ENCODE results near the gene ILK.

Gene ILK

GRCh38 chr11:6559369-6559768 is 44.2 kb upstream of the ILK start:
- no CpG with 5 or more reads among the region's 1 CpG for WGBS (ENCODE audit: extremely low coverage, insufficient coverage, low lambda C conversion rate)

DNA sequence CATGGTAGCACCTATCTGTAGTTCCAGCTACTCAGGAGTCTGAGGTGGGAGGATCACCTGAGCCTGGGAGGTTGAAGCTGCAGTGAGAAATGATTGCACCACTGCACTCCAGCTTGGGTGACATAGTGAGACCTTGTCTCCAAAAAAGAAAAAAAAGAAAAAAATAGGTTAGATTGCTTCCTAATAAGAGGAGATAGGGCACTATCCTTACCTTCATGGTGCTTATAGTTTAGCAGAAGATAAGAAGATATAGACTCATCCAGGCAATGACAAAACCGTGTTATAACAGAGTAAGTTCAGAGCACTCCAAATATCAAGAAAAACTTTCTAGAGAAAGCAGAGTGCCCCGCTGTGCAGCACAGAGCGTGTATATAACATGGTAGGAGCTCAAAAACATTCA is 42.3 kb upstream of the ILK start:
- Histone ChIP-seq H3K4me2 (ENCODE audit: low read length) (no peak overlapping the region), H3K4me3 (ENCODE audit: low read length) (no peak overlapping the region), H3K79me1 (ENCODE audit: low read length) (no peaks in the 10 kb centered on the region), H3K4me1 (ENCODE audit: control insufficient read depth, low read depth, low read length) (no peaks in the 10 kb centered on the region), H3K27me3 (ENCODE audit: insufficient read depth, low read length, poor library complexity) (no peaks in the 10 kb centered on the region), H2BK5ac (ENCODE audit: low read length) (no peak overlapping the region), H3K23ac (ENCODE audit: low read length) (no peak overlapping the region), H3K4ac (ENCODE audit: low read depth, low read length) (no peak overlapping the region), H3K18ac (ENCODE audit: low read length) (no peak overlapping the region), H2BK120ac (ENCODE audit: low read depth, low read length) (no peak overlapping the region), H3K36me3 (ENCODE audit: control insufficient read depth, insufficient read depth, low read length) (no peaks in the 10 kb centered on the region), H3K27ac (ENCODE audit: low read depth, low read length) (no peak overlapping the region), H2AK5ac (ENCODE audit: low read length) (no peak overlapping the region), H3K79me2 (ENCODE audit: control insufficient read depth, insufficient read depth, low read length) (no peaks in the 10 kb centered on the region), H3K9ac (ENCODE audit: low read length) (no peak overlapping the region), H2BK15ac (replicated peaks; ENCODE audit: low read depth) (no peak overlapping the region), H4K8ac (ENCODE audit: low read depth, low read length) (no peak overlapping the region), H4K5ac (ENCODE audit: low read length) (no peak overlapping the region), H3K56ac (ENCODE audit: low read length) (no peak overlapping the region)
- no peak for DNase-seq
- WGBS (ENCODE audit: extremely low coverage, insufficient coverage, low lambda C conversion rate), result no CpG with 5 or more reads among the region's 3 CpGs

More at GRCh38 chr11:6559369-6559768, 44.2 kb upstream of the ILK start:
- no peaks in the 10 kb centered on the region for H3K36me3 ChIP-seq (ENCODE audit: control insufficient read depth, insufficient read depth, low read length)
- H4K5ac ChIP-seq (ENCODE audit: low read length), result no peak overlapping the region
- H3K4me1 ChIP-seq (ENCODE audit: control insufficient read depth, low read depth, low read length), result no peaks in the 10 kb centered on the region
- H3K27me3 ChIP-seq (ENCODE audit: insufficient read depth, low read length, poor library complexity), result no peaks in the 10 kb centered on the region
- no peak overlapping the region for H3K18ac ChIP-seq (ENCODE audit: low read length)
- DNase-seq, result no peak
- H2BK120ac ChIP-seq (ENCODE audit: low read depth, low read length), result no peak overlapping the region
- H3K56ac ChIP-seq (ENCODE audit: low read length), result no peak overlapping the region
- no peak overlapping the region for H3K4me3 ChIP-seq (ENCODE audit: low read length)
- H3K79me2 ChIP-seq (ENCODE audit: control insufficient read depth, insufficient read depth, low read length), result no peaks in the 10 kb centered on the region
- no peaks in the 10 kb centered on the region for H3K79me1 ChIP-seq (ENCODE audit: low read length)
- H3K4ac ChIP-seq (ENCODE audit: low read depth, low read length), result no peak overlapping the region
- H3K27ac ChIP-seq (ENCODE audit: low read depth, low read length), result no peak overlapping the region
- no peak overlapping the region for H4K8ac ChIP-seq (ENCODE audit: low read depth, low read length)
- H3K9ac ChIP-seq (ENCODE audit: low read length), result no peak overlapping the region
- no peak overlapping the region for H3K23ac ChIP-seq (ENCODE audit: low read length)
- no peak overlapping the region for H2BK15ac ChIP-seq (replicated peaks; ENCODE audit: low read depth)
- no peak overlapping the region for H2AK5ac ChIP-seq (ENCODE audit: low read length)
- H3K4me2 ChIP-seq (ENCODE audit: low read length), result no peak overlapping the region
- no peak overlapping the region for H2BK5ac ChIP-seq (ENCODE audit: low read length)

GRCh38 chr11:6563121-6563619 is 40.4 kb upstream of the ILK start:
- Histone ChIP-seq H3K18ac (ENCODE audit: low read length) (no peak overlapping the region), H2BK5ac (ENCODE audit: low read length) (no peak overlapping the region), H2AK5ac (ENCODE audit: low read length) (no peak overlapping the region)

GRCh38 chr11:6563667-6564066 is 39.9 kb upstream of the ILK start:
- Histone ChIP-seq H3K23ac (ENCODE audit: low read length) (no peak overlapping the region), H3K4me1 (ENCODE audit: control insufficient read depth, low read depth, low read length) (peaks cover 3% of the 10 kb centered on the region), H3K18ac (ENCODE audit: low read length) (no peak overlapping the region), H2BK120ac (ENCODE audit: low read depth, low read length) (no peak overlapping the region), H3K4me3 (ENCODE audit: low read length) (no peak overlapping the region), H3K9ac (ENCODE audit: low read length) (no peak overlapping the region), H3K4ac (ENCODE audit: low read depth, low read length) (no peak overlapping the region), H3K27me3 (ENCODE audit: insufficient read depth, low read length, poor library complexity) (no peaks in the 10 kb centered on the region), H3K79me1 (ENCODE audit: low read length) (no peaks in the 10 kb centered on the region), H2BK5ac (ENCODE audit: low read length) (no peak overlapping the region), H4K8ac (ENCODE audit: low read depth, low read length) (no peak overlapping the region), H2AK5ac (ENCODE audit: low read length) (no peak overlapping the region), H2BK15ac (replicated peaks; ENCODE audit: low read depth) (no peak overlapping the region), H3K79me2 (ENCODE audit: control insufficient read depth, insufficient read depth, low read length) (no peaks in the 10 kb centered on the region), H3K36me3 (ENCODE audit: control insufficient read depth, insufficient read depth, low read length) (no peaks in the 10 kb centered on the region), H3K56ac (ENCODE audit: low read length) (no peak overlapping the region), H3K4me2 (ENCODE audit: low read length) (no peak overlapping the region), H3K27ac (ENCODE audit: low read depth, low read length) (no peak overlapping the region), H4K5ac (ENCODE audit: low read length) (no peak overlapping the region)
- DNase-seq, result no peak
- WGBS (ENCODE audit: extremely low coverage, insufficient coverage, low lambda C conversion rate), result no CpG with 5 or more reads among the region's 10 CpGs

More at GRCh38 chr11:6563121-6563619, 40.4 kb upstream of the ILK start:
- Histone ChIP-seq H3K79me1 (ENCODE audit: low read length) (no peaks in the 10 kb centered on the region), H3K9ac (ENCODE audit: low read length) (no peak overlapping the region), H3K23ac (ENCODE audit: low read length) (no peak overlapping the region), H3K4me3 (ENCODE audit: low read length) (no peak overlapping the region), H3K79me2 (ENCODE audit: control insufficient read depth, insufficient read depth, low read length) (no peaks in the 10 kb centered on the region), H4K5ac (ENCODE audit: low read length) (no peak overlapping the region), H3K36me3 (ENCODE audit: control insufficient read depth, insufficient read depth, low read length) (no peaks in the 10 kb centered on the region), H3K4me1 (ENCODE audit: control insufficient read depth, low read depth, low read length) (no peaks in the 10 kb centered on the region), H4K8ac (ENCODE audit: low read depth, low read length) (no peak overlapping the region), H3K4me2 (ENCODE audit: low read length) (no peak overlapping the region), H2BK15ac (replicated peaks; ENCODE audit: low read depth) (no peak overlapping the region), H3K56ac (ENCODE audit: low read length) (no peak overlapping the region), H2BK120ac (ENCODE audit: low read depth, low read length) (no peak overlapping the region), H3K27ac (ENCODE audit: low read depth, low read length) (no peak overlapping the region), H3K4ac (ENCODE audit: low read depth, low read length) (no peak overlapping the region), H3K27me3 (ENCODE audit: insufficient read depth, low read length, poor library complexity) (no peaks in the 10 kb centered on the region)
- DNase-seq, result peak; percentile 66
- WGBS (ENCODE audit: extremely low coverage, insufficient coverage, low lambda C conversion rate), result no CpG with 5 or more reads among the region's 4 CpGs

- Histone ChIP-seq H3K79me1 (ENCODE audit: low read length) (no peaks in the 10 kb centered on the region), H3K4ac (ENCODE audit: low read depth, low read length) (no peak overlapping the region), H3K56ac (ENCODE audit: low read length) (no peak overlapping the region), H3K79me2 (ENCODE audit: control insufficient read depth, insufficient read depth, low read length) (no peaks in the 10 kb centered on the region), H2BK5ac (ENCODE audit: low read length) (no peak overlapping the region), H4K5ac (ENCODE audit: low read length) (no peak overlapping the region), H2BK120ac (ENCODE audit: low read depth, low read length) (no peak overlapping the region), H4K8ac (ENCODE audit: low read depth, low read length) (no peak overlapping the region), H3K18ac (ENCODE audit: low read length) (no peak overlapping the region), H3K9ac (ENCODE audit: low read length) (no peak overlapping the region), H3K27me3 (ENCODE audit: insufficient read depth, low read length, poor library complexity) (no peaks in the 10 kb centered on the region), H3K36me3 (ENCODE audit: control insufficient read depth, insufficient read depth, low read length) (no peaks in the 10 kb centered on the region), H3K23ac (ENCODE audit: low read length) (no peak overlapping the region), H3K4me3 (ENCODE audit: low read length) (no peak overlapping the region), H3K27ac (ENCODE audit: low read depth, low read length) (no peak overlapping the region), H3K4me1 (ENCODE audit: control insufficient read depth, low read depth, low read length) (peaks cover 3% of the 10 kb centered on the region), H2AK5ac (ENCODE audit: low read length) (no peak overlapping the region), H2BK15ac (replicated peaks; ENCODE audit: low read depth) (no peak overlapping the region), H3K4me2 (ENCODE audit: low read length) (no peak overlapping the region)
- whole genome bisulfite sequencing (ENCODE audit: extremely low coverage, insufficient coverage, low lambda C conversion rate), result no CpG with 5 or more reads among the region's 2 CpGs
- DNase-seq, result no peak
Measured at GRCh38 chr11:6565325-6565724, 38.2 kb upstream of the ILK start.

DNA sequence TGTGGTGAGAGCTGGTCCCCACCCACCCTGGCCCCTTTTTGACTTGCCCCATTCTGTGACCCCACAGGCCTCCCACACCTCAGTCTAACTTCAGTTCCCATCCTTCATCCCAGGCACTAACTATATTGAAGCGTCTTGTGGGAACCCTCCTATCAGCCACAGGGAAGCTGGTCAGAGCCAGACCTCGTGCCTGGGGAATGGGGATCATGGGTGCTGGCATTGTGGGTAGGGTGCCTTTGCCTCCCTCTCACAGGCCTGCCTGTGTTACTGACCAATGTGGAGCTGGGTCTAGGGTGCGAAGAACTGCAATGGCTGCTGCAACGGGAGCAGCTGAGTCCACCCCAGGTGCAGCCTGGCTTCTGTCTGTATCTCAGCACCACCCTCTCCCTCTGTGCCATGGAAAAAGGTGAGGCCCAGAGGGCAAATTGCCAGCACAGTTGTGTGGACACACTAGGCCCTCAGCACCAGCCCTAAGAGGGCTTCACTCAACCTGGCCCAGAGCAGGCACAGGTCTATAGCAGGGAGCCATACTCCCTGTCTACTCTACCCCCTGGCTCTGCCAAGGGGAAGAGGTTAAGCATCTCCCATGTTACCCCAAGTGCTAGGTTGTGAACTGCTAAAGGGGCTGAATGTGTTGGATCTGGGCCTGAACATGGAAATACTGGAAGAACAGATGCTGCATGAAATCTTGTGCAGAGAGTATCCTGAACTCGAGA is 37.4 kb upstream of the ILK start:
- H3K36me3 ChIP-seq (ENCODE audit: control insufficient read depth, insufficient read depth, low read length), result no peaks in the 10 kb centered on the region
- WGBS (ENCODE audit: extremely low coverage, insufficient coverage, low lambda C conversion rate), result no CpG with 5 or more reads among the region's 5 CpGs
- H3K18ac ChIP-seq (ENCODE audit: low read length), result no peak overlapping the region
- no peaks in the 10 kb centered on the region for H3K79me2 ChIP-seq (ENCODE audit: control insufficient read depth, insufficient read depth, low read length)
- H3K4ac ChIP-seq (ENCODE audit: low read depth, low read length), result no peak overlapping the region
- H2AK5ac ChIP-seq (ENCODE audit: low read length), result no peak overlapping the region
- no peak overlapping the region for H2BK5ac ChIP-seq (ENCODE audit: low read length)
- H3K79me1 ChIP-seq (ENCODE audit: low read length), result no peaks in the 10 kb centered on the region
- no peak overlapping the region for H4K5ac ChIP-seq (ENCODE audit: low read length)
- no peak for DNase-seq
- H3K56ac ChIP-seq (ENCODE audit: low read length), result no peak overlapping the region
- H3K27me3 ChIP-seq (ENCODE audit: insufficient read depth, low read length, poor library complexity), result no peaks in the 10 kb centered on the region
- H3K9ac ChIP-seq (ENCODE audit: low read length), result no peak overlapping the region
- peaks cover 3% of the 10 kb centered on the region for H3K4me1 ChIP-seq (ENCODE audit: control insufficient read depth, low read depth, low read length)
- no peak overlapping the region for H3K4me2 ChIP-seq (ENCODE audit: low read length)
- no peak overlapping the region for H4K8ac ChIP-seq (ENCODE audit: low read depth, low read length)
- no peak overlapping the region for H2BK120ac ChIP-seq (ENCODE audit: low read depth, low read length)
- H3K27ac ChIP-seq (ENCODE audit: low read depth, low read length), result no peak overlapping the region
- no peak overlapping the region for H2BK15ac ChIP-seq (replicated peaks; ENCODE audit: low read depth)
- no peak overlapping the region for H3K4me3 ChIP-seq (ENCODE audit: low read length)
- no peak overlapping the region for H3K23ac ChIP-seq (ENCODE audit: low read length)

All from mesendoderm (in vitro differentiated cells).